ENCODE data around the gene IP6K1. TPM values are rescaled to one million over a fixed set of nuclear protein-coding genes. Genes with fewer than 3 reads are reported as not detected.

The IP6K1 gene
- total and polyA plus RNA-seq, 10 of the 15 experiments (the other 5 are each of a cell fraction or from before 2014, with no cell fraction given), result 1.3 to 30.6 (median 18.2) TPM

DNA sequence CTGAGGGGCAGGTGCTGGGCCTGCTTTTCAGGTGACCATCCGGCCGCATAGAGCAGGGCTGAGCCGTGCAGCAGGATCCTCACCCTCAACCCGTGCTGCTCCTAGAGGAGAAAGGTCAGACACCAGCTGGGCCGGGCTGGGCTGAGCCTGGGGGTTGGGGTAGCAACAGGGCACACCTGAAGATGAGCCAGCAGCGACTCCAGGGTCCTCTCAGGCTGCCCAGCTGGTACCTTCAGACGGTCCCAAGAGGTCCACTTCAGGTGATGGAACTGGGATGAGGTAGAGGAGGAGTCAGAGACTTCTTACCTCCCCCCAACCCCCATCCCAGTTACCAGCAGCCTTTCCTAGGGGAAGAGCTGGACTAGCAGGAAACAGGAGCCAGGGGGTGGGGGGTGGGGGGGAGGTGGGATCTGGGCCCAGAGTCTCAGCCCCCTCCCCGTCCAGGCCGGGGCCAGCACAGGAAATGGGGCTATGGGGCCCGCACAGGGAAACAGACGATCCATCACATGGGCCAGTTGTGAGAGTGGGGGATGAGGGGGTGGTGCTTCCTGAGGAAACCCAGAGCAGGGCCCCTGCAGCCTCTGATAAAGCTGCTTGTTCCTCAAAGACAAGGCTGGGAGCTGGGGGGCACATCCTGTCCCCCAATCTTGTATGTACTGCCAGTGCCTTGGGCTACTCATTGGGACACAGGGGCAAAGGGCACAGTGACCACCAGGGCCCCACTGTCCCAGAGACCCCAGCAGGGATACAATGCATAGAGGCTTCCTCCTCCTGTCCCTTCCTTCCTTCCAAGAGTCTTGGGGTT is 19.8 kb upstream of the IP6K1 start (continued):
- TF ChIP-seq EP300 (IDR thresholded peaks at IDR 0.05; ENCODE audit: borderline replicate concordance in 1 of 2, control insufficient read depth in 1 of 2, low read depth in 2 of 2, low read length in 2 of 2) (peak in 1 of 2 experiments; percentile 25; a peak in 1 of 4 replicates), TAF1 (IDR thresholded peaks at IDR 0.05; ENCODE audit: borderline replicate concordance, low read depth, low read length) (peak; percentile 37; the same call in 1 of the 2 replicates), MYB (IDR thresholded peaks at IDR 0.05; ENCODE audit: borderline replicate concordance, low read depth, low read length) (no peak), POLR2AphosphoS5 (IDR thresholded peaks at IDR 0.05; ENCODE audit: low read length) (peak; percentile 52; the same call in 1 of the 2 replicates), EGR1 (IDR thresholded peaks at IDR 0.05; ENCODE audit: borderline replicate concordance in 1 of 2, low read depth in 2 of 2, low read length in 2 of 2) (peak in 1 of 2 experiments; percentile 79; a peak in 1 of 3 replicates), STAT3 (IDR thresholded peaks at IDR 0.05; ENCODE audit: low read depth, low read length) (no peak), EED (IDR thresholded peaks at IDR 0.05; ENCODE audit: low read depth) (peak; percentile 66), CREM (IDR thresholded peaks at IDR 0.05; ENCODE audit: low read depth) (0 out of 2 replicates have a peak, but pooled peaks have one; percentile 43), IKZF1 (conservative IDR thresholded peaks at IDR 0.05) (peak; percentile 36; the same call in 1 of the 2 replicates), SPI1 (IDR thresholded peaks at IDR 0.05; ENCODE audit: borderline replicate concordance, insufficient read depth, low read depth, low read length) (no peak)
- TF ChIP-seq, protein P1, sequence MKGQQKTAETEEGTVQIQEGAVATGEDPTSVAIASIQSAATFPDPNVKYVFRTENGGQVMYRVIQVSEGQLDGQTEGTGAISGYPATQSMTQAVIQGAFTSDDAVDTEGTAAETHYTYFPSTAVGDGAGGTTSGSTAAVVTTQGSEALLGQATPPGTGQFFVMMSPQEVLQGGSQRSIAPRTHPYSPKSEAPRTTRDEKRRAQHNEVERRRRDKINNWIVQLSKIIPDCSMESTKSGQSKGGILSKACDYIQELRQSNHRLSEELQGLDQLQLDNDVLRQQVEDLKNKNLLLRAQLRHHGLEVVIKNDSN (IDR thresholded peaks at IDR 0.05; ENCODE audit: borderline replicate concordance, extremely low read length, insufficient read depth, low read depth, low read length), result peak; percentile 59
